ENCODE data around the gene RBKS.

Gene RBKS

GRCh38 chr2:27738349-27739057 lies 151.7 kb downstream of the RBKS start:
- H3K27me3 Mint-ChIP-seq: no peaks in the 10 kb centered on the region
- H3K27ac Mint-ChIP-seq: no peak overlapping the region
- no peak for DNase-seq
- H3K4me1 Mint-ChIP-seq: peaks cover 19% of the 10 kb centered on the region
- no peak overlapping the region for H3K4me3 Mint-ChIP-seq
- no peaks in the 10 kb centered on the region for H3K9me3 Mint-ChIP-seq
- no peak for ATAC-seq

GRCh38 chr2:27737676-27738348 lies 152.4 kb downstream of the RBKS start:
- DNase-seq (no peak), ATAC-seq (no peak)
- H3K9me3 Mint-ChIP-seq: no peaks in the 10 kb centered on the region
- peaks cover 19% of the 10 kb centered on the region for H3K4me1 Mint-ChIP-seq
- H3K27me3 Mint-ChIP-seq: no peaks in the 10 kb centered on the region
- no peak overlapping the region for H3K4me3 Mint-ChIP-seq
- no peak overlapping the region for H3K27ac Mint-ChIP-seq

- Mint-ChIP-seq H3K4me1 (peaks cover 19% of the 10 kb centered on the region), H3K27ac (no peak overlapping the region), H3K27me3 (no peaks in the 10 kb centered on the region), H3K4me3 (peak overlapping the region in 1 of 2 donors; percentile 28), H3K9me3 (no peaks in the 10 kb centered on the region)
- DNase-seq (no peak), ATAC-seq (no peak)
These were observed 153.3 kb downstream of the RBKS start for GRCh38 chr2:27736890-27737204.

- Mint-ChIP-seq H3K4me3 (peak overlapping the region; percentile 54 to 85), H3K4me1 (peaks cover 19% of the 10 kb centered on the region), H3K9me3 (no peaks in the 10 kb centered on the region), H3K27me3 (no peaks in the 10 kb centered on the region), H3K27ac (peak overlapping the region; percentile 19 to 82)
- ATAC-seq (peak; percentile 29), DNase-seq (no peak)
These were observed 153.9 kb downstream of the RBKS start for GRCh38 chr2:27736031-27736889.

- DNase-seq (peak; percentile 58 to 70), ATAC-seq (peak; percentile 93)
- Mint-ChIP-seq H3K4me1 (peaks cover 19% of the 10 kb centered on the region), H3K27ac (peak overlapping the region; percentile 73 to 95), H3K4me3 (peak overlapping the region; percentile 79 to 85), H3K27me3 (no peaks in the 10 kb centered on the region), H3K9me3 (no peaks in the 10 kb centered on the region)
These were observed 154.8 kb downstream of the RBKS start for GRCh38 chr2:27735263-27735904.

GRCh38 chr2:27734305-27734704 lies 155.9 kb downstream of the RBKS start:
- H3K4me1 Mint-ChIP-seq: peaks cover 19% of the 10 kb centered on the region
- ATAC-seq: no peak
- no peak overlapping the region for H3K27ac Mint-ChIP-seq
- H3K9me3 Mint-ChIP-seq: no peaks in the 10 kb centered on the region
- no peaks in the 10 kb centered on the region for H3K27me3 Mint-ChIP-seq
- no peak overlapping the region for H3K4me3 Mint-ChIP-seq
- no peak for DNase-seq

All from stimulated activated naive CD8-positive, alpha-beta T cell treated with anti-CD3 and anti-CD28 coated beads, Interleukin-15, amount 100 ng/mL, for 72 hours (primary cell).